Keratinocyte (primary cell): ENCODE data around the gene HMG20A. TPM values are rescaled to one million over a fixed set of nuclear protein-coding genes. Genes with fewer than 3 reads are reported as not detected.

ENCODE experiments used
- DNase-seq: peaks from one replicate; pipeline ENCODE4 v3.0.0-alpha.2; 2011; ENCODE audit warnings: low read depth, missing footprints, low spot score
- FAIRE-seq: peaks from 2 replicates; lab custom pipeline; 2011; peaks lifted over from hg19 to GRCh38; lab: Jason Lieb, UNC
- H2AFZ ChIP-seq: 2 replicates; pipeline ENCODE4 v1.6.0; 2012; ENCODE audit warnings: low read length, control low read depth, inconsistent platforms; ENCODE audit not compliant: control insufficient read depth
- H3K27ac ChIP-seq: 2 replicates; pipeline ENCODE4 v1.5.1; 2011; ENCODE audit warnings: low read length; ENCODE audit not compliant: control insufficient read depth, insufficient read depth
- H3K27me3 ChIP-seq: 3 replicates; pipeline ENCODE4 v1.6.0; 2011; ENCODE audit warnings: low read length; ENCODE audit not compliant: control insufficient read depth, insufficient read depth; ENCODE audit errors: extremely low read depth
- H3K36me3 ChIP-seq, 2 experiments: 2 replicates in 1 of 2; 3 replicates in 1 of 2; pipeline ENCODE4 v1.5.1; 2011; ENCODE audit warnings: low read length in 2 of 2, mild to moderate bottlenecking in 1 of 2; ENCODE audit not compliant: control insufficient read depth in 2 of 2, insufficient read depth in 2 of 2; ENCODE audit errors: extremely low read depth in 1 of 2
- H3K4me1 ChIP-seq: 3 replicates; pipeline ENCODE4 v1.5.1; 2011; ENCODE audit warnings: low read length; ENCODE audit not compliant: control insufficient read depth, insufficient read depth; ENCODE audit errors: extremely low read depth
- H3K4me2 ChIP-seq: 3 replicates; pipeline ENCODE4 v1.6.0; 2011; ENCODE audit warnings: low read depth, low read length; ENCODE audit not compliant: control insufficient read depth, insufficient read depth; ENCODE audit errors: extremely low read depth
- H3K4me3 ChIP-seq, 3 experiments: fragments of 200-600 bp in 1 of 3; sonication (generic) in 1 of 3; 2 replicates in 2 of 3; 3 replicates in 1 of 3; pipeline ENCODE4 v1.5.1; 2011 to 2016; ENCODE audit warnings: low read length in 3 of 3, mild to moderate bottlenecking in 3 of 3, control low read depth in 2 of 3, inconsistent platforms in 1 of 3, low read depth in 1 of 3, mixed read lengths in 1 of 3, mixed run types in 1 of 3, moderate library complexity in 1 of 3; ENCODE audit not compliant: control insufficient read depth in 2 of 3, insufficient read depth in 2 of 3; ENCODE audit errors: extremely low read depth in 1 of 3
- H3K79me2 ChIP-seq: 2 replicates; pipeline ENCODE4 v1.6.0; 2012; ENCODE audit warnings: low read length; ENCODE audit not compliant: control insufficient read depth, insufficient read depth
- H3K9ac ChIP-seq: 3 replicates; pipeline ENCODE4 v1.6.0; 2011; ENCODE audit warnings: low read length; ENCODE audit not compliant: control insufficient read depth, insufficient read depth; ENCODE audit errors: extremely low read depth
- H3K9me1 ChIP-seq: 3 replicates; pipeline ENCODE4 v1.6.0; 2011; ENCODE audit warnings: low read length; ENCODE audit not compliant: control insufficient read depth, insufficient read depth; ENCODE audit errors: extremely low read depth
- H3K9me3 ChIP-seq: 2 replicates; pipeline ENCODE4 v1.5.1; 2012; ENCODE audit warnings: low read depth, low read length; ENCODE audit not compliant: control insufficient read depth
- H4K20me1 ChIP-seq: 3 replicates; pipeline ENCODE4 v1.6.0; 2011; ENCODE audit warnings: low read length; ENCODE audit not compliant: control insufficient read depth, insufficient read depth; ENCODE audit errors: extremely low read depth
- CTCF ChIP-seq, 3 experiments: IDR thresholded peaks in 1 of 3; conservative IDR thresholded peaks in 1 of 3; optimal IDR thresholded peaks in 1 of 3; 2 replicates in 2 of 3; 3 replicates in 1 of 3; pipeline versions ENCODE3 to v1.5.1; 2011; ENCODE audit warnings: low read length in 3 of 3, mild to moderate bottlenecking in 3 of 3, moderate library complexity in 2 of 3, control low read depth in 1 of 3, inconsistent platforms in 1 of 3; ENCODE audit not compliant: insufficient read depth in 2 of 3; ENCODE audit errors: extremely low read depth in 1 of 3
- EZH2 ChIP-seq: IDR thresholded peaks from one replicate; pipeline ENCODE4 v1.6.1; 2012; ENCODE audit warnings: inconsistent platforms, mild to moderate bottlenecking, low read length, moderate library complexity
- dilution Hi-C: fragments of 300-500 bp; cut with MboI; formaldehyde crosslinking; loops from one replicate; pipeline ENCODE4 v1.7.0; 2020; ENCODE audit warnings: low sequenced_read_pairs; ENCODE audit not compliant: extremely low pct_ligation_motif_present
- polyA plus RNA-seq, 5 experiments: library from polyadenylated mRNA; depleted of rRNA in 3 of 5; stranded (reverse) in 3 of 5; stranded (forward) in 1 of 5; unstranded in 1 of 5; fragments of >200 nt; gene quantifications; 1 replicate in 1 of 5; 2 replicates in 3 of 5; 3 replicates in 1 of 5; pipeline versions ENCODE4 v1.2.1 to v1.2.3, GENCODE V29; 2011 to 2012; ENCODE audit warnings: missing spikeins in 2 of 5, low read depth in 1 of 5, low replicate concordance in 1 of 5

The HMG20A gene
- polyA plus RNA-seq, 1 donor (not counting 4 experiments of a cell fraction or from before 2014, with no cell fraction given): 44.6 TPM

- DNase-seq: no peak
- Histone ChIP-seq H3K4me1 (no peaks in the 10 kb centered on the region), H3K27ac (no peak overlapping the region), H2AFZ (no peak overlapping the region), H4K20me1 (no peaks in the 10 kb centered on the region), H3K9me3 (no peaks in the 10 kb centered on the region), H3K79me2 (peaks cover 4% of the 10 kb centered on the region), H3K4me3 (no peak overlapping the region), H3K9me1 (no peaks in the 10 kb centered on the region), H3K4me2 (no peak overlapping the region), H3K9ac (no peak overlapping the region), H3K27me3 (no peaks in the 10 kb centered on the region), H3K36me3 (no peaks in the 10 kb centered on the region)
- TF ChIP-seq CTCF (optimal IDR thresholded peaks at IDR 0.05 in 1 of 3, IDR thresholded peaks at IDR 0.05 in 1 of 3, conservative IDR thresholded peaks at IDR 0.05 in 1 of 3; ENCODE audit: extremely low read depth in 1 of 3, insufficient read depth in 2 of 3, low read length in 3 of 3) (no peak), EZH2 (no peak)
- no peak for FAIRE-seq
- dilution Hi-C loops: no loop called here
Measured at GRCh38 chr15:77386626-77387025, 34.1 kb upstream of the HMG20A start.

- Histone ChIP-seq H3K36me3 (no peaks in the 10 kb centered on the region), H2AFZ (no peak overlapping the region), H3K79me2 (peaks cover 2% of the 10 kb centered on the region), H3K4me2 (no peak overlapping the region), H3K9me3 (no peaks in the 10 kb centered on the region), H3K9ac (no peak overlapping the region), H3K4me3 (no peak overlapping the region), H4K20me1 (no peaks in the 10 kb centered on the region), H3K9me1 (no peaks in the 10 kb centered on the region), H3K27ac (no peak overlapping the region), H3K27me3 (no peaks in the 10 kb centered on the region), H3K4me1 (no peaks in the 10 kb centered on the region)
- DNase-seq: no peak
- FAIRE-seq: no peak
- dilution Hi-C loops: no loop called here
- TF ChIP-seq CTCF (optimal IDR thresholded peaks at IDR 0.05 in 1 of 3, IDR thresholded peaks at IDR 0.05 in 1 of 3, conservative IDR thresholded peaks at IDR 0.05 in 1 of 3; ENCODE audit: extremely low read depth in 1 of 3, insufficient read depth in 2 of 3, low read length in 3 of 3) (no peak), EZH2 (no peak)
Measured at GRCh38 chr15:77387365-77388105, 33.2 kb upstream of the HMG20A start.
